Raji (cell line): ENCODE data around the gene PAAF1.
A peak's percentile ranks its signal among the peaks of the same experiment; 100 is the strongest.

ENCODE experiments used
- POLR2A ChIP-seq: IDR thresholded peaks from 2 replicates; pipeline ENCODE4 v1.6.1; 2011; ENCODE audit warnings: low read depth, low read length, control low read depth; ENCODE audit not compliant: insufficient read depth

PAAF1 gene

GRCh38 chr11:73870261-73870660 is 6.5 kb upstream of the PAAF1 start:
- TF ChIP-seq POLR2A: no peak

DNA sequence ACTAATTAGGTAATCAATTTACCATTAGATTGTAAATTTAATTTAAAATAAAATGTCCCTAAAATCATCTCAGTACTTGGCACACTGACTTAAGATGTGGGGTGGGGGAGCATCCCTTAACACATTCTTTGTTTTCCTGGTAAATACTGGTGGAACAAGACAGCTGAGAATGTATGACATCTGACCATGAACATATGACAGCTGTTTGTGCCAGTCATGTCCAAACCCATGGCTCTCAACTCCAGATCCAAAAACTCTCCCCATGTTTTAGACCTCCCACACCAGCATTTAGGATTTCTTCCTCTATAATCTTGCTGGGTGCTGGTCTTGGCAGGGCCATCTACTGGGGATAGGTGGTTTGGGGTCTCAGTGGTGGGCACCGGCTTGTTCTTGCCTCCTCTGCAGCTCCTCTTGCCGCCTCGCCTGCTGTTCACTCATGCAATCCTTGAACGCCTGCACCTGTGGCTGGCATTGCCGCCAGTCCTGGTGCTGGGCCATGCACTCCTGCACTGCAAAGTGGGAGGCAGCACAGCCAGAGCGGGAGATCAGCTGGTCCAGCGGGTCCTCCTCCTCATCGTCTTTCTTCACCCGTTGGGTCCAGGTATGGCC is 3.9 kb upstream of the PAAF1 start:
- no peak for TF ChIP-seq POLR2A

- TF ChIP-seq POLR2A: 0 out of 2 replicates have a peak, but pooled peaks have one; percentile 9
These were observed 1.4 kb upstream of the PAAF1 start for GRCh38 chr11:73875380-73875779.

DNA sequence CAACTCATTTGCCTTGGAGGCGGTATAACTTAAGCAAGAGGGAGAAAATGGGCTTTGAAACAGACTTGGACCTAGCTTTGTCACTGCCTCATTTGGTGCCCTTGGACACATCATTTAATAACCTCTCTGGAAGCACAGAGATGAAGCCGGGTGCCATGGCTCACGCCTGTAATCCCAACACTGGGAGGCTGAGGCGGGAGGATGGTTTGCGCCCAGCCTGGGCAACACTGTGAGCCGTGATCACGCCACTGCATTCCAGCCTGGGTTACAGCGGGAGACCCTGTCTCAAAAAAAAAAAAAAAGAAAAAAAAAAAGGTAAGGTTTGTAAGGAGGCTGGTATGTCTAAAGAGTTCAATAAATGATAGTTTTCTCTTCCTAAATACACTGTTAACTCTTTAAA is 959 bp upstream of the PAAF1 start:
- TF ChIP-seq POLR2A: no peak

- TF ChIP-seq POLR2A: no peak
These were observed 2.0 kb downstream of the PAAF1 start for GRCh38 chr11:73878771-73879170.

DNA sequence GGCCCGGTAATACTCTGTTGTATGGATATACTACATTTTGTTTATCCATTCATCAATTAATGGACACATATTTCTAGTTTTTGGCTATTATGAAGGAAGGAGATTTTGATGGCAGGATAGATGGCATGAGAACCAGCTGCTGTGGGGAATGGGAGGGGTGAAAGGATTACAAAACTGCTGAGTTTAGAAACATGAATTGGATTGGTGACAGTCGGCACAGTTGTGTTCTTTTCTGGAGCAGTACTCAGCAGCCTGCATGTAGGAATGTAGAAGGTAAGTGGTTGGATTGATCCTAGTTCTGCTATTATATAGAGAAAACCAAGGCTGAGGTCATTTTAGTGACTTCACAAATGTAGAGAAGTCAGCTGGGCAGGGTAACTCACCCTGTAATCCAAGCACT is 7.1 kb downstream of the PAAF1 start:
- TF ChIP-seq POLR2A: no peak

DNA sequence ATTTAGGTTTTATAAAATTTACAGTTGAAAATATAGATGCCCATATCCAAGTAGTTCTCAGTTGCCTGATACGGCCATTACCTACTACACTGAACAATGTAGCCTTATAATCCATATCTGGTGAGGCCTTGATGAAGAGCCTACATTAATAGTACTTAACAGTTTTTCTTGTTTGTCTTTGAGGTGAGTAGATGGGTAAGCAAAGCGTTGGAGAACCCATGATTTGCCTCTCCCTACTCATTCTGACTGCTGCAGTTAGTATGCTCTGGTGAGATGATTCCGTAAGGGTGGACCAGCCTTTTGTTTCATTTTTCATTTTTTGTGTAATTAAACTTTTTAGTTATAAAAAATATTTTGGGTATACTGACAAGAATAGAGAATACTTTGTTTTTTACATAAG is 11.4 kb downstream of the PAAF1 start:
- no peak for TF ChIP-seq POLR2A

DNA sequence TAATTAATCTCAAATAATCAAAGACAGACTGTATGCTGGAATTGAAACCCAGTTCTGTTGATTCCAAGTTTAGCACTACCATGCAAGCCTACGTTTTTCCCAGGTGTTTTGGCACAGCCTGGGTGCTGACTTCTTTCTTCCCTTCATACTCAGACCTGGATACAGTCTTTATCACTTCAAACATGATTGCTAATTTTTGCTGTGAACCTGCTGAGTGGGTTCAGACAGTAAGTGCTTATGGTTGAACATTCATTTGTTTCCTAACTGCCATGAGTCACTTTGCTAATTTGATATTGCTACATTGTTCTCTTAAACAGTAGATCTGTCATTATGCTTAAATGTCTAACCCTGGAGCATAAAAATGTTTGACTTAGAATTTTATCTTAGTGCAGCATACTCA is 12.2 kb downstream of the PAAF1 start:
- TF ChIP-seq POLR2A: no peak

GRCh38 chr11:73889536-73889935 is 12.7 kb downstream of the PAAF1 start:
- TF ChIP-seq POLR2A: no peak

DNA sequence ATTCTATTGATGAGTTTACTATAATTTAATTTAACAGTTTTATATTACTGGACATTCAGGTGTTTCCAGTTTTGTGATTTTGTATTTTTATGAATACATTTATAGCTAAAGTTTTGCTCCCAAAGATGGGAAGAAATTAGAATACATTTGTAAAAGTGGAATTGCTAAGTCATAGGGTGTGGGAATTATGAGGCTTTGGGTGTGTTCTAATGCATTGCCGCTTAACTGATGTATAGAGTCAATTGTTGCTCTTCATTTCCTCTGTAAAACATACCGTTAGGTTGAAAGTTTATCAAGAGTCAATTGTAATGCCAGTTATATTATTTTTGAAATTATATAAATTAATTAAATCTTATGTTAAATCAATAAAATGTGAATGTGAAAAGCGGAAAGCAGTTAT is 16.2 kb downstream of the PAAF1 start:
- TF ChIP-seq POLR2A: no peak

DNA sequence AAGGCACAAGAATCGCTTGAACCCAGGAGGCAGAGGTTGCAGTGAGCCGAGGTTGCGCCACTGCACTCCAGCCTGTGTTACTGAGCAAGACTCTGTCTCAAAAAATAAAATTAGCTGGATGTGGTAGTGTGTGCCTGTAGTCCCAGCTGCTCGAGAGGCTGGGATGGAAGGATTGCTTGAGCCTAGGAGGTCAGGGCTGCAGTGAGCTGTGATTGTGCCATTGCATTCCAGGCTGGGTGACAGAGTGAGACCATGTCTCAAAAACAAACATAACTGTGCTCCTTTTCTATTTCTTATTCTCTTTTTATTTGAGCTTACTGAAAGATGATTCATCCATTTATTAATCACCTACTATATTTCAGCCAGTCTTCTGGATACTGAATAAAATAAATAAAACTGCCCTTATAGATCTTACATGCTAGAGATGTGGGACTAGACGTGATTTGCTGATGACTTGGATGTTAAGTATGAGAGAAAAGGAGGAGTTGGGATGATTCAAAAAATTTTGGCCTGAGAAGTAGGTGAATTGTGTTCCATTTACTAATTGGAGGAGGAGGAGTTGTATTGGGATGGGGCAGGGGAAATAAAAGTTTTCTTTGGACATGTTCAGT is 18.0 kb downstream of the PAAF1 start:
- TF ChIP-seq POLR2A: no peak

DNA sequence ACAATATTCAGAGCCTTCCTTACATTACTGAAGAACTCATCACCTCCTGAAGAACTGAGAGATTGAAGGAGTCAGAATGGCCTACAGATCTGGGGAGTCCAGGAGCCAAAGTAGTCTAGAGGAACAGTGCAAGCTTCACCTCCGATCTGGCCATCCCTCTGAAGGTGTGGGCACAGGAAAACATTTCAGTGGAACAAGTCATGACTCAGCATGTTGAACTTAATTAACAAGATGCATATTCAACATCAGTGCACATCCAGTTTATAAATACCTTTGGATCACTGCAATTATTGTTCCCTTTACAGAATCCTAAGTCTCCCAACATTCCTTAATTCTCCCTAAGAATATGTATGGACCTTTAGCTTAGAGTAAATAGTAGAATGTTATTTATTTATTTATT is 25.5 kb downstream of the PAAF1 start:
- no peak for TF ChIP-seq POLR2A

DNA sequence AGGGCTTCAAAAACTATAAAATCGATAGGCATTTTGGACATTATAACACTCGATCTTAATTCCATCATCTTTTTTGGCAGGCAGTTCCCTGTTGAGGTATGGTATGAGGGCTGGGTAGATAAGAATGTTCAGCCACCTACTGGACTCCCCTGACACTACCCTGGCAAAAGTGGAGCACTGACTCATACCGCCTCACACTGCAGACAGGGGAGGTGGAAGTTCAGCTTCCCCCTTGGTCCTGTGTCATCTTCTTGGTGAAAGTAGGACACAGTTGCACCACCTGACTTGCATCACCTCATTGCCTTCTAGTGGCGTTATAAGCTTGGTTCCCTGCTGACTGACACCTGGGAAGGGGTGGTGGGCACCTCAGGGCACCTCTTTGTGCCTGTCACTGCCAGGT is 30.4 kb downstream of the PAAF1 start:
- TF ChIP-seq POLR2A: no peak

DNA sequence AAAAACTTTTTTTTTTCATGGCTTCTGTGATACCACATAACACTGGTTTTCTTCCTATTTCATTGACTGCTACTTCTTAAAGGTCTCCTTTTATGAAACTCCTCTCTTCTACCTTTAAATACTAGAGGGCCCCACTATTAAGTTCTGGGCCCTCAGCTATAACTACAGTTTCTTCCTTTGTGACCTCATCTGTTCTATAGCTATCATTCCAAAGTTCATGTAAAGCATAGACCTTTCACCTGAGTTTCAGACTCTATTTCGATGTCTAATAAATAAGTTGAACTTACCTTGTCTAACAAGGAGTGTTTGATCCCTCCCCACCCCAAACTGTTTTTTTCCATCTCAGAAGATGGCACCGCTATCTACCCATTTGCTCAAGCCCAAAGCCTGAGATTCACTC is 35.2 kb downstream of the PAAF1 start:
- TF ChIP-seq POLR2A: no peak

DNA sequence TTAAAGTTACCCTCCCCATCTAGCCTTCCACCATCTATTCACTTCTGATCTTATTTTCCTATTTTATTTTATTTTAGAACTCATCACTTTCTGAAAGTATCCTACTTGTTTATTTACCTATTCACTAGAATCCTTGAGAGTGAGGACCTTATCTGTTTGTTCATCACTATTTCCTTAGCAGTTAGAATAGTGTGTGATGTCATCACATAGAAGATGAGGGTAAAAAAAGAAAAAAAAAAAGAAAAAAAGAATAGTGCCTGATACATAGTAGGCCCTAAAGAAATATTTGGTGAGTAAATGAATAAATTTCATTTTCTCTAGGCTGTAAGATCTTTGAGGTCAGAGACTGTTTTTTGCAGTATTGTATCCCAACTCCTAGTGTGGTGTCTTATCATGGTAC is 36.7 kb downstream of the PAAF1 start:
- TF ChIP-seq POLR2A: no peak

- no peak for TF ChIP-seq POLR2A
These were observed 37.5 kb downstream of the PAAF1 start for GRCh38 chr11:73914284-73914683.

DNA sequence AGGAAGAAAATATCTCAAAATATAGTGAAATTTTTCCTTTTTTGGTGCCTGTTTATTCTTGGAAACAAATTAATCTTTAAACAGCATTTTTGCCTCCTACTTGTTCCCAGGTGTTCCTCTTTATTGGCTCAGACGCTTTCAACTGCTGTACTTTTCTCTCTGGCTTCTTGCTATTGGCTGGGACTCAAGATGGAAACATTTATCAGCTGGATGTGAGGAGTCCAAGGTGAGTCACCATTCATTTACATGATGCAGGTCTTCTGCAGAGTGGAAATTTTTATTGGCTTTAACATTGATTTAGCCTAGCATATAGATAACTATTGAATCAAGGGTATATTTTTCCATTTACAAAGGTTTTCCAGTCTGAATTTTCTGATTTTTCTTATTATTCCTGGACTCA is 39.6 kb downstream of the PAAF1 start:
- no peak for TF ChIP-seq POLR2A
